ENCODE measurements around the gene MZF1.

Gene MZF1

GRCh38 chr19:58538257-58539168 is 34.6 kb downstream of the MZF1 start:
- no peak for DNase-seq

- no peak for DNase-seq
Measured at GRCh38 chr19:58536852-58537798, 36.0 kb downstream of the MZF1 start.

- no peak for DNase-seq
Measured at GRCh38 chr19:58535857-58536256, 37.3 kb downstream of the MZF1 start.

DNA sequence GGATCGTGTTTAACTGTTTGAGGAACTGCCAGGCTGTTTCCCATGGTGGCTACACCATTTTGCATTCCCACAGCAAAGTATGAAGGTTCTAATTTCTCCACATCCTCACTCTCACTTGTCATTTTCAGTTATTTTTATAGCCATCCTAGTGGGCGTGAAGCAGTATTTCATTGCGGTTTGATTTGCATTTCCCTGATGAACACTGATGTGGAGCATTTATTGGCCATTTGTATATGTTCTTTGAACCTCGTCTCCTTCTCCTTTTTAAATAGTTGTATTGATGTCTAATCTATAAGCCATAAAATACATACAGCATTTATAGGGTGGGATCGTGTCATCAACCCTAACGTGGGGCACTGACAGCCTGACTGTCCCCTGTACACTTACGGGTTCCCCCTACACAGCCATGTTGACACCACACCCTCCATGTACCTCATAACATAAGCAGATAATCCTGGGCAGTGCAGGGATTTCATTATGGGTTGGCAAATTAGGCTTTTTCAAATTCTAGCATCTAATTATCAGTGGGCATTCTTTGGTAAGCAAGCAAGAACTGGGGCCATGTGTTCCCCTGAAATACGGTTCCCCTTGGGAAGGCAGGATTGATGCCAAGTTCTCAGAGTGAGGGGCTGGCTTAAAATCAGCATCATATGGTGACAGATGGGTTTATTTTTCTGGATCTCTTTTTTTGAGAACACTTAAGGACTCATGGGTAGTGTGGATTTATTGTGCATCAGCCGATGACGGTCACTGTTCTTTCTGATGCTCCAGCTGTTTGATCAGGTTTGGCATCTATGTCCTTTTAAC is 41.9 kb downstream of the MZF1 start:
- DNase-seq = no peak

DNA sequence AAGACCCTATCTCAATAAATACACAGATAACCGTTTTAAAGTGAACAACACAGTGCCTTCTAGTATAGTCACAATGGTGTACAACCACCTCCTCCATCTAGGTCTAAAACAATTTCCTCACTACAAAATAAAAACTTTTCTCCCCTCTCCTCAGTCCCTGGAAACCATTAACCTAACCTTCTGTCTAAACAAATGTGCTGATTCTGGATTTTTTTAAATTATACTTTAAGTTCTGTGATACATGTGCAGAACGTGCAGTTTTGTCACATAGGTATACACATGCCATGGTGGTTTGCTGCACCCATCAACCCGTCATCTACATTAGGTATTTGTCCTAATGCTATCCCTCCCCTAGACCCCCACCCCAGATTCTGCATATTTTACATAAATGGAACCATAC is 43.7 kb downstream of the MZF1 start:
- DNase-seq = no peak

- DNase-seq = no peak
Measured at GRCh38 chr19:58522709-58523108, 50.4 kb downstream of the MZF1 start.

- DNase-seq = no peak
Measured at GRCh38 chr19:58521651-58522050, 51.5 kb downstream of the MZF1 start.

- no peak for DNase-seq
Measured at GRCh38 chr19:58520257-58520599, 52.9 kb downstream of the MZF1 start.

DNA sequence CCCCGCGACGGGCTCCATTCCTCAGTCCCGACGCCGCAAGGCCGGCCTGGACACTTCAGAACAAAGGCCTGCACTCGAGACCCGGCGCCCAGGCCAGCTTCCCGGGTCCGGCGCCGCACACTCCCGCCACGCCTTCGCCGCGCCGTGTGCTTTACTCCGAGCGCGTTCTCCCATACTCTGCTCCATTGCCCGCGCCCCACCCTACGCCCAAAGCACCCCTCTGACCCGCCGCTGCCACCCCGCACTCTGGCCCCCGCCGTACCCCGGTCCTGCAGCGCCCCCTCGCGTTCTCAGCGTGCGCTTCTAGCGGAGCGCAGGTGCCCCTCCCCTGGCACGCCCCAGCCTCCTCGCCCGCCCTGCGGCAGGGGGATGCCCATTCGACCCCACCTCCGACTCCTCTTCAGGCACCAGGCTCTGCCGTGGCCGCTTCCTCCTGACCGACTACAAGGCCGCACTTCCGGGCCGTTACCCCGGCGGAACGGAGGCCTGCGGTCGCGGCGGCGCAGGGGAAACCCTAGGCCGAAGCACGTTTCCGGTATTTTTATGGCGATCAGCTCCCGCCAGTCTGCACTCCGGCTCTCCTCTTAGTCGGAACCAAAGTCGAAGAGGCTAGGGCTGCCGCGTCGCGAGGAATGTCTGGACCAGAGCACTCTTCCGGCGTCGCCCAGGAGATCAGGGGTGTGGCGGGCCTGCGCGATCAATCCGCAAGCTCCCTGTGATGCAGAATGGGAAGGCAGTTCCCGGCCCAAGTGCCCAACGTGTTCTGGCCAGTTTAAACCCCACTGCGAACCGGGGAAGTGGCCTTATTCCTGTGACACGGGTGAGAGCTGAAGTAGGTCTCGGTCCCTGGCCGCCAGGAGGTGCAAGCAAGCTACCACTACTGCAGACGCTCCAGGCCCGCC is 53.5 kb downstream of the MZF1 start, which contains the start of gene ZBTB45:
ZBTB45 (minus strand) TSS at position 456 of the 902 bp plus-strand sequence. CDS start 2,137 bp downstream, outside the sequence.
- DNase-seq = peak; percentile 87

GRCh38 chr19:58519087-58519354 is 54.1 kb downstream of the MZF1 start:
- DNase-seq = peak; percentile 17

DNA sequence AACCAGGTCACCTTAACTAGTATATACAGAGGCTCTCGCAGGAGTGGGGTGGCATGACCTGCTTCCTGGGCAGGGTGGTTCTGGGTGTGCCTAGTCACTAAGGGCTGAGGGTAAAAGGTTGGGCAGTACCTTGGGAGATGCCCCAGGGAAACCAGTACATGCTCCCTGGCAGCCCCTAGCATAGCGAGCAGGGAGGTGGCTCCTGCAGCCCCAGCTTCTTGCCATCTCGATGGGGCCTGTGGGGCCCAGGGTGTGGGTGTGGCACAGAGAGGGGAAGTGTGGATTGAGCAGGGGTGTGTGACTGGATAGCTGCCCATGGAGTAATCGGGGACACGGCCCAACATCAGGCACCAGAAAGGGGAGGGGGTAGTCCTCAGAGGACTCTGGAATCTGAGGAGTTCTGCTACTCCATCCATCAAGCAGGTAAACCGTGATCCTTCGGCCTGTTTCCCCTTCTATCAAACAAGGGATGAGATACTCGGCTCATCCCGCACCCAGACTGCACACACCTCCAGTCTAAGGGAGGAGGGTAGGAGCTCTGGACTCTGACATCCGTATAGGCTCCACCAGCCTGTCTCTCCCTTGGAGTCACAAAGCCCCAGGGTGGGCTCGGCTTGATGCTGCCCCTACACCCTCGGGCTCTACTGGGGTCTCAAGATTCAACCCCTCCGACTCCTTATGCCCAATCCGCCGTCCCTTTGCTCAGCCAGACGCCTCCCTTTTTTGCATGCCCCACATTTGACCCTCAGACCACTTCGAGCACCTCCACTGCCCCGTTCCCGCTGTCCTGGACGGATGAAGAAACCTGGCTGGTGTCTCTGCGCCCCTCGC is 54.7 kb downstream of the MZF1 start:
- DNase-seq = no peak

DNA sequence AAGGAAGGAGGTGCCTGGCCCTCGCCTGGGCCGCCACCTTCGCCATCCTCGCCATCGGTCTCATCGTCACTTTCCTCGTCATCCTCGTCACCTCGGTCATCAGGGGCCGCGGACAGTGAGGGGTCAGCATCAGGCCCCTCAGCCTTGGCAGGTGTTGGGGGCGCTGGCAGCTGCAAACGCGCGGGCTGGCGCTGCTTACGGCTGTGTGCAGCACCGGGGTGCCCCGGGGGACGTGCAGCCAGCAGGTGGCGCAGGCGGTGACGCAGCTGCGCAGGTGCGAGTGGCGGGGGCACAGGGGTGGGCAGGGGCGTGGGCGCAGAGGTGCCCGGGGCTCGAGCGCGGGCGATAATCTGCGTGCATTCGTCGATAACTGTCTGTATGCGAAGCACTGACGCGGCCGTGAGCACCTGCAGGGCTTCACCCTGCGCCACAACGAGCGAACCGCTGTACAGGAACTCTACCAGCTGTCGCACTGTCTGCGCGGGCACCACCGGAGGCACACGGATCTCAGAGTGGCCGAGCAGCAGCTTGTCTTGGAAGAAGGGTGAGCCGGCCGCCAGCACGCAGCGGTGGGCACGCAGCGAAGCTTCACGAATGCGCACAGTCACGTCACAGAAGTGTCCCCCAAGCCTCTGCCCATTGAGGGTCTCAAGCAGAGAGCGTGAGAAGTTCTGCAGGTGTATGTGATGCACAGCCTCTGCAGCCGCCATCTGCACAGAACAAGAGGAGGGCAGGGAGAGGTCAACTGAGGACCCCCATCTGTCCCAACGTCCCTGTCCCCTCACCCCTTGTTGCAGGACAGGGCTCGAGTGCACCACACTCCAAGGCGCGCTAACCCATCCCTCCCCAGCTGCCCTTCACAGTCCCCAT is 55.9 kb downstream of the MZF1 start:
- no peak for DNase-seq

DNA sequence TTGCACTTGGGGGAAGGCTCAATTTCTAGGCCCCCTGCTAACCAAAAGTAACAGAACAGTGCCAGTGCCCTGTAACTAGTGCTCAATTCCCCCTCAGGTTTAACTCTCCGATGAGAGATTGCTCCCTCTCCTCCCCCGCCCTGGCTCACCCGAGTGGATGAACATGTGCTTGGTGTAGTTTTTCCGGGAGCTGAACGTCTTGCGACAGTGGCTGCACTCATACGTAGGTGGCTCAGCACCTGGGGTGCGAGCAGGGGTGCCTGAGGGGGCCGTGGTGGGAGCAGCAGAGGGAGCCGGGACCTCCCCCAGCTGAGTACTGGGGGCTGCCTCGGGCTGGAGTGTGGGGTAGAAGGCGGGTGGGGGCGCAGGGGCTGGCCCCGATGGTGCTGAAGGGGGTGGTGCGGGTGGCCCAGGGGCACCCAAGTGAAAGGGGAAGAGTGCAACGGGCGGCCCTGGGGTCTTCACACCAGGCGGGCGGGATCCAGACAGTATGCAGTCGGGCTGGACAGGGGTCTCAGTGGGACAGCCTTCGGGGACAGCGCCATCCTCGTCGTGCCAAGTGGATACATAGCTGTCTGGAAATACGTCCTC is 56.8 kb downstream of the MZF1 start:
- DNase-seq = no peak

GRCh38 chr19:58515259-58515658 is 57.9 kb downstream of the MZF1 start:
- DNase-seq = no peak

- DNase-seq = no peak
Measured at GRCh38 chr19:58514564-58515022, 58.5 kb downstream of the MZF1 start.

- peak; percentile 9 for DNase-seq
Measured at GRCh38 chr19:58513694-58514563, 59.2 kb downstream of the MZF1 start.

DNA sequence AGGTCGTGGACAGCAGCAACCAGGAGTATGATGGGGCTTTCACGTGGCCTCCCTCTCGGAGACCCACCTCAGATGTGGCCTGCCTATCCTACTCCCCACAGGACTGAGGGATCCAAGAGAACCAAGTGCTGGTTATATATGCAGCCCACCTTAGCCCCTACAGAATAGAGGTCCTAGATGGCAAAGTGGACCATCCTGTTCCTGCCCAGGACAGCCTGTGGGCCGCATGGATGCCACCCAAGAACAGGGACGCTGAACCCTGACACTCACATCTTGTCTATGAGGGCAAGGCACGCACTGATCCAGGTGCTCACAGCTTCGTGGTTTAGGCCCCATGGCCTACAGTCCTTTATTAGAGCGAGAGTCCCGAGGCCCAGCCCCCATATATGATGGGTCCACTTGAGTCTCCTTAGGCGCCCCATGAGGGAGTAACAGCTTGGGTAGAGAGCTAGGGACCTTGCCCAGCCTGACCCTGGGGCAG is 59.9 kb downstream of the MZF1 start:
- DNase-seq = no peak
